AG10803 (cell line): ENCODE measurements around the gene RPTOR.
A peak's percentile ranks its signal among the peaks of the same experiment; 100 is the strongest.

Experiments used
- DNase-seq: peaks from one replicate; pipeline ENCODE4 v3.0.0; 2010; ENCODE audit warnings: low read depth
- H3K4me3 ChIP-seq: 2 replicates; pipeline ENCODE4 v1.5.1; 2011; ENCODE audit warnings: mild to moderate bottlenecking, low read length, control low read depth
- CTCF ChIP-seq: conservative IDR thresholded peaks from 2 replicates; pipeline ENCODE4 v1.5.1; 2011; ENCODE audit warnings: mild to moderate bottlenecking, low read length, control low read depth, inconsistent platforms

RPTOR gene

GRCh38 chr17:80979547-80980378 is 435.1 kb downstream of the RPTOR start:
- no peak for TF ChIP-seq CTCF
- no peak overlapping the region for H3K4me3 ChIP-seq
- DNase-seq = no peak

- no peak overlapping the region for H3K4me3 ChIP-seq
- DNase-seq = peak; percentile 31
- no peak for TF ChIP-seq CTCF
These were observed 435.9 kb downstream of the RPTOR start for GRCh38 chr17:80980397-80981061.

- peak overlapping the region; percentile 20; the same call in 1 of the 2 replicates for H3K4me3 ChIP-seq
- TF ChIP-seq CTCF = peak; percentile 10; the same call in 1 of the 2 replicates
- no peak for DNase-seq
These were observed 436.6 kb downstream of the RPTOR start for GRCh38 chr17:80981062-80981902.

GRCh38 chr17:80981929-80982425 is 437.3 kb downstream of the RPTOR start:
- H3K4me3 ChIP-seq = no peak overlapping the region
- DNase-seq = no peak
- no peak for TF ChIP-seq CTCF

GRCh38 chr17:80982426-80982974 is 437.9 kb downstream of the RPTOR start:
- no peak for DNase-seq
- H3K4me3 ChIP-seq = no peak overlapping the region
- no peak for TF ChIP-seq CTCF

- no peak for DNase-seq
- no peak overlapping the region for H3K4me3 ChIP-seq
- no peak for TF ChIP-seq CTCF
These were observed 438.9 kb downstream of the RPTOR start for GRCh38 chr17:80983545-80983944.
